ENCODE results near the gene SLC17A3. TPM values are rescaled to one million over a fixed set of nuclear protein-coding genes. Genes with fewer than 3 reads are reported as not detected.

The SLC17A3 gene
- total RNA-seq, 4 donors from 2014 or later, result 0.22 TPM; not detected in 3

GRCh38 chr6:25911351-25911750 lies 37.3 kb upstream of the SLC17A3 start:
- ATAC-seq, result no peak
- no peak for DNase-seq
- TF ChIP-seq CTCF (IDR thresholded peaks at IDR 0.05 in 4 of 5, conservative IDR thresholded peaks at IDR 0.05 in 1 of 5) (no peak), POLR2A (IDR thresholded peaks at IDR 0.05) (no peak)
- in situ Hi-C loops (cut with MboI; ENCODE audit: low sequenced_read_pairs in 4 of 4) (no loop called here), intact Hi-C loops (cut with DNase I; ENCODE audit: low total_unique reads) (no loop called here)
- Histone ChIP-seq H3K4me1 (no peaks in the 10 kb centered on the region), H3K9me3 (no peaks in the 10 kb centered on the region), H3K27ac (no peak overlapping the region), H3K36me3 (no peaks in the 10 kb centered on the region), H3K27me3 (no peaks in the 10 kb centered on the region), H3K4me3 (no peak overlapping the region)

- H3K27ac ChIP-seq, result no peak overlapping the region
- DNase-seq (no peak), ATAC-seq (no peak)
- no peaks in the 10 kb centered on the region for H3K36me3 ChIP-seq
- no peaks in the 10 kb centered on the region for H3K4me1 ChIP-seq
- H3K9me3 ChIP-seq, result no peaks in the 10 kb centered on the region
- TF ChIP-seq POLR2A (IDR thresholded peaks at IDR 0.05) (no peak), CTCF (IDR thresholded peaks at IDR 0.05 in 4 of 5, conservative IDR thresholded peaks at IDR 0.05 in 1 of 5) (no peak)
- no peak overlapping the region for H3K4me3 ChIP-seq
- intact Hi-C loops (cut with DNase I; ENCODE audit: low total_unique reads), result no loop called here
- in situ Hi-C loops (cut with MboI; ENCODE audit: low sequenced_read_pairs in 4 of 4), result no loop called here
- no peaks in the 10 kb centered on the region for H3K27me3 ChIP-seq
Observed at GRCh38 chr6:25907475-25908014, 33.5 kb upstream of the SLC17A3 start.

GRCh38 chr6:25903467-25904099 lies 29.5 kb upstream of the SLC17A3 start:
- intact Hi-C loops (cut with DNase I; ENCODE audit: low total_unique reads) (no loop called here), in situ Hi-C loops (cut with MboI; ENCODE audit: low sequenced_read_pairs in 4 of 4) (no loop called here)
- H3K4me3 ChIP-seq, result no peak overlapping the region
- H3K27ac ChIP-seq, result no peak overlapping the region
- TF ChIP-seq CTCF (IDR thresholded peaks at IDR 0.05 in 4 of 5, conservative IDR thresholded peaks at IDR 0.05 in 1 of 5), result no peak
- TF ChIP-seq POLR2A (IDR thresholded peaks at IDR 0.05), result no peak
- H3K9me3 ChIP-seq, result no peaks in the 10 kb centered on the region
- H3K27me3 ChIP-seq, result no peaks in the 10 kb centered on the region
- DNase-seq, result no peak
- ATAC-seq, result no peak
- no peaks in the 10 kb centered on the region for H3K36me3 ChIP-seq
- no peaks in the 10 kb centered on the region for H3K4me1 ChIP-seq

GRCh38 chr6:25902071-25902470 lies 28.0 kb upstream of the SLC17A3 start:
- in situ Hi-C loops (cut with MboI; ENCODE audit: low sequenced_read_pairs in 4 of 4), result no loop called here
- Histone ChIP-seq H3K27ac (no peak overlapping the region), H3K36me3 (no peaks in the 10 kb centered on the region), H3K27me3 (no peaks in the 10 kb centered on the region), H3K4me1 (no peaks in the 10 kb centered on the region), H3K9me3 (no peaks in the 10 kb centered on the region), H3K4me3 (no peak overlapping the region)
- intact Hi-C loops (cut with DNase I; ENCODE audit: low total_unique reads), result no loop called here
- ATAC-seq, result no peak
- DNase-seq, result no peak
- TF ChIP-seq CTCF (IDR thresholded peaks at IDR 0.05 in 4 of 5, conservative IDR thresholded peaks at IDR 0.05 in 1 of 5), result no peak
- no peak for TF ChIP-seq POLR2A (IDR thresholded peaks at IDR 0.05)

- ATAC-seq, result no peak
- Histone ChIP-seq H3K4me3 (no peak overlapping the region), H3K27ac (no peak overlapping the region), H3K27me3 (no peaks in the 10 kb centered on the region), H3K36me3 (no peaks in the 10 kb centered on the region), H3K4me1 (no peaks in the 10 kb centered on the region), H3K9me3 (no peaks in the 10 kb centered on the region)
- in situ Hi-C loops (cut with MboI; ENCODE audit: low sequenced_read_pairs in 4 of 4), result no loop called here
- DNase-seq, result no peak
- intact Hi-C loops (cut with DNase I; ENCODE audit: low total_unique reads), result no loop called here
- TF ChIP-seq POLR2A (IDR thresholded peaks at IDR 0.05) (no peak), CTCF (IDR thresholded peaks at IDR 0.05 in 4 of 5, conservative IDR thresholded peaks at IDR 0.05 in 1 of 5) (no peak)
Observed at GRCh38 chr6:25900843-25901242, 26.8 kb upstream of the SLC17A3 start.

Data from gastrocnemius medialis (tissue), 4 donors.